Muscle of back (tissue), 11 donors: ENCODE results near the gene THAP4. TPM values are rescaled to one million over a fixed set of nuclear protein-coding genes. Genes with fewer than 3 reads are reported as not detected.
A peak's percentile ranks its signal among the peaks of the same experiment; 100 is the strongest.

Source experiments
- DNase-seq, 3 donors: peaks; one replicate each; pipeline versions ENCODE4 v3.0.0 to v3.0.0-alpha.2; 2013
- polyA plus RNA-seq, 10 donors: library from polyadenylated mRNA; unstranded; fragments of 120-200 nt; gene quantifications; one replicate each; pipeline ENCODE4 v1.2.1, GENCODE V29; 2013; ENCODE audit not compliant: insufficient read length in 10 of 10

THAP4 gene
- polyA plus RNA-seq, 10 donors, result 36.7 to 43.5 (median 39.1) TPM

- DNase-seq, result no peak
Observed at GRCh38 chr2:241550616-241551580, 86.1 kb downstream of the THAP4 start.

- no peak for DNase-seq
Observed at GRCh38 chr2:241548451-241548835, 88.5 kb downstream of the THAP4 start.

- DNase-seq, result no peak
Observed at GRCh38 chr2:241547781-241548450, 89.0 kb downstream of the THAP4 start.

GRCh38 chr2:241546771-241547498, 90.0 kb downstream of the THAP4 start:
- peak; percentile 58 to 93 (median 79) for DNase-seq

GRCh38 chr2:241545523-241546473, 91.2 kb downstream of the THAP4 start:
- DNase-seq, result no peak

- peak in 1 of 3 donors; percentile 74 for DNase-seq
Observed at GRCh38 chr2:241545106-241545505, 91.9 kb downstream of the THAP4 start.

- DNase-seq, result no peak
Observed at GRCh38 chr2:241542278-241542605, 94.7 kb downstream of the THAP4 start.

- no peak for DNase-seq
Observed at GRCh38 chr2:241541564-241542277, 95.2 kb downstream of the THAP4 start.

- DNase-seq, result peak in 1 of 3 donors; percentile 71
Observed at GRCh38 chr2:241540771-241541561, 96.0 kb downstream of the THAP4 start.

- no peak for DNase-seq
Observed at GRCh38 chr2:241540401-241540770, 96.6 kb downstream of the THAP4 start.

- no peak for DNase-seq
Observed at GRCh38 chr2:241539616-241540374, 97.2 kb downstream of the THAP4 start.

- no peak for DNase-seq
Observed at GRCh38 chr2:241538838-241539615, 97.9 kb downstream of the THAP4 start.

- no peak for DNase-seq
Observed at GRCh38 chr2:241535871-241536655, 100.9 kb downstream of the THAP4 start.

- no peak for DNase-seq
Observed at GRCh38 chr2:241534701-241535375, 102.1 kb downstream of the THAP4 start.
